GM19023 (cell line): ENCODE measurements around the gene NUF2.
A peak's percentile ranks its signal among the peaks of the same experiment; 100 is the strongest.
"Not testable (repeated sequence)": the region's sequence is repeated elsewhere in the genome, so short reads cannot be mapped to it uniquely, and the experiment has no call there.

Experiments used
- ATAC-seq: cut with Tn5 transposase; IDR thresholded peaks from one replicate; pipeline ENCODE4 v1.9.1; 2021; ENCODE audit warnings: mild to moderate bottlenecking, moderate library complexity; ENCODE audit not compliant: unreplicated experiment

NUF2 gene

DNA sequence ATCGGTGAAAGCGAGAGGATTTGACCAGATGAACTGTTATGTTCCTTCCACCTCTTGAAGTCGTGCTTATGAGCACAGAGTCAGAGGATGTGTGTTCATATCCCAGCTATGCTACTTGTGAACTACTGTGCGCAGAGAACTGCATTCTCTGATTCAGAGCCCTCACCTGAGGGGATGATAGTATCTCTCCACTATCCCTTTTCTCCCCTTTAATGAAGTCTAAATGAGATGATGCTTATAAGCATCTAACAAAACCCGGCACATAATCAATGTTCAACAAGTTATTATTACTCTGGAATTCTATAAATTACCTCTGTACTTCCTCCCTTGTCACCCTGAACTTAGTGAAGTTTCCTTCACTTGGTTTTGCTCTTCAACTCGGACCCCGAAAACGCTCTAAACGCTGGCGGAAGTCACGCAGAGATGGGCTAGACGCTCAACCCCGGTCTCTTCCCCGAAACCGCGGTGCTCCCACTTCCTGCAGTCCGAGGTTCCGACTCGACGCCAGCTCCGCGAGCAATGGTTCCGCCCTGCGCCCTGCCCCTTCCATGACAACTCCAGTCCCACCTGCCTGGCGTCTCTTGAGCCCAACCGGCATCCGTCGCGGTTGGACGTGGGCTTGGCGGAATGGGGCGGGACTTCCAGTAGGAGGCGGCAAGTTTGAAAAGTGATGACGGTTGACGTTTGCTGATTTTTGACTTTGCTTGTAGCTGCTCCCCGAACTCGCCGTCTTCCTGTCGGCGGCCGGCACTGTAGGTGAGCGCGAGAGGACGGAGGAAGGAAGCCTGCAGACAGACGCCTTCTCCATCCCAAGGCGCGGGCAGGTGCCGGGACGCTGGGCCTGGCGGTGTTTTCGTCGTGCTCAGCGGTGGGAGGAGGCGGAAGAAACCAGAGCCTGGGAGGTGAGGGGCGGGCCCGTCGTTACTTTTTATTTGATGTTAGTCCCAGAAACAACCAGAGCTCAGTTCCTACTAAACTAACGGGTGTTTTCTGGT lies at the start of gene NUF2:
Gene NUF2, plus strand, starts transcription at position 644 of the 995 bp plus-strand sequence. CDS start 4,098 bp downstream, outside the sequence.
- peak; percentile 99 for ATAC-seq

DNA sequence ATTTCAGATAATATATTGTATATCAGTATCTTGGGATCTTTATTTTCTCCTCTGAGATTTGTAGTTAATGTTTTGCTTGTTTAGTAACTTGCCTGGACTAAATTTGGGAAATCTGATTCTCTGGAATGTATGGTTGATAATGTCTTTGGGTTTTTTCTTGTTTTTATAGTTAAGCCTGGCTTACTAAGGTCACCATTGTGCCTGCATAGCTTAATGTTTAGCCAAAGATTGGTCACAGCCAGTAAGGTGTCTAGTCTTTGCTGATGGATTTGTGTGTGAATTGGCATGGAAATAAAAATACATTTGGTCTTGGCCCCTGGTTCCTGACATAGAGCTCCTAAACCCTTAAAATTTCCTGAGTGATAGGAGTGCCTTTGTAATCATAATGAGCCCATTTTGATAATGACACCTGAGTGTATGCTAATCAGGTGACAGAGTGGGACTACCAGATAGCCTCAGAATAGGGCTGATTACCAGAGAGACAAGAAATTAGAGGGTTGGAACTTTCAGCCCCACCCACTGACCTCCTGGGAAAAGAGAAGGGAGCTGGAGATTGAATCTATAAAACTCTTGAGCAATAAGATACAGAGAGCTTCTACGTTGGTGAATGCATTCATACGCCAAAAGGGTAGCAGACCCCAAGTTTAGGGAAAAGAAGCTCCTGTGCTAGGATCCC lies 47.9 kb upstream of the NUF2 start:
- no peak for ATAC-seq

DNA sequence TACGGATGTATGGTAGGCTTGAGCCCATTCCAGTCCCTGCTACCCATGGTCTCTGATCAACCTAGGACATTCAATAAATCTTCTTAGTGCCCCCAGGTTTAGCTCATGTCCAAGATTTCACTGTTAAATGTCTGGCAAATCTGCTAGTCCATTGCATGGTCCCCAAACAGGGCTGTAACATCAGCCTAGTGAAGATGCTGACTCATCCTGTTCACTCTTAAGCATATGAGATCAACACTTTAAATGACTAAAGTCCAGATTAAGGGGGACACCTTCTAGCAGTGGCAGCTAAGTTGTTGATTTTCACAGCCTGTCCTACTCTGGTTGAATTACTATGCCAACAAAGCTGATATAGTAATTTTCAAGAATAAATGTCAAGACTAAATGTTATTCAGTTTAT lies 46.5 kb upstream of the NUF2 start:
- no peak for ATAC-seq

DNA sequence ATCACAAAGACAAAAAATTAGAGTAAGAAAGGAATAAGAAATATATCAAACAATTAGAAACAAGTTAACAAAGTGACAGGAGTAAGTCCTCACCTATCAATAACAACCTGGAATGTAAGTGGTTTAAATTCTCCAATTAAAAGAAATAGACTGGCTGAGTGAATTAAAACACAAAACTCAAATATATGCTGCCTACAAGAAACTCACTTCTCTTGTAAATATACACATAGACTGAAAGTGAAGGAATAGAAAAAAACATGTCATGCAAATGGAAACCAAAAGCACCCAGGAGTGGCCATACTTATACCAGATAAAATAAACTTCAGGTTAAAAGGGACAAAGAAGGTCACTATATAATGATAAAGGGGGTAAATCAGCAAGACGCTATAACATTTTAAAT lies 43.2 kb upstream of the NUF2 start:
- no peak for ATAC-seq

DNA sequence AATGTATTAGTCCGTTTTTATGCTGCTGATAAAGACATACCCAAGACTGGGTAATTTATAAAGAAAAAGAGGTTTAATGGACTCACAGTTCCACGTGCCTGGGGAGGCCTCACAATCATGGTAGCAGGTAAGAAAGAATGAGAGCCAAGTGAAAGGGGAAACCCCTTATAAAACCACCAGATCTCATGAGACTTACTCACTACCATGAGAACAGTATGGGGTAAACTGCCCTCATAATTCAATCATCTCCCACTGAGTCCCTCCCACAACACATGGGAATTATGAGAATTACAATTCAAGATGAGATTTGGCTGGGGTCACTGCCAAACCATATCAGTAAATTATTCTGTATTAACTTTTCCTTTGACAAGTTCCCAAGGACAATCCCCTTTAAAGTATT lies 36.9 kb upstream of the NUF2 start:
- not testable (repeated sequence) for ATAC-seq

DNA sequence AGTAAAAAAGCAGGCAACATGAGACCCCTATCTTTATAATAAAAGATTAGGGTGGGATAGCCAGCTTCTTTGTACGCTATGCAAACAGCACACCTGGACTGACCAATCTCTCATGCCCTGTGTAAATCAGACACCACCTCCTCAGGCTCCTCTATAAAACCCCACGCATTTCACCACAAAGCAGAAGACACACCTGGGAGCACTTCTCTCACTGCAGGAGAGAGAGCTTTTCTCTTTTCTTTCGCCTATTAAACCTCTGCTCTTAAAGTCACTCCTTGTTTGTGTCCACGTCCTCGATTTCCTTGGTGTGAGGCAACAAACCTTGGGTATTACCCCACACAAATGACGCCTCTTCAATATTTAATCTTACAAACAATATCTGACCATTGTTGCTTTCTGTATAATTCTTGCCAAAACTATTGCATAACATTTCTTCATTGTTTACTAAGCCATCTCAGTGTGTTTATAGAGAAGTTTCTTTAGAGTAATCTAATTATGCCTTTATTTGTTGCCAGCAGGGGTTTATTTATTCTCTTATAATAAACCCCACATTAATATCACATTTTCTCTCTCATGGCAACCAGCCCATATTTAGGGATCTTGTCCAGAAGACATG lies 31.6 kb upstream of the NUF2 start:
- no peak for ATAC-seq

- ATAC-seq, result no peak
These were observed 30.3 kb upstream of the NUF2 start for GRCh38 chr1:163291461-163291860.

DNA sequence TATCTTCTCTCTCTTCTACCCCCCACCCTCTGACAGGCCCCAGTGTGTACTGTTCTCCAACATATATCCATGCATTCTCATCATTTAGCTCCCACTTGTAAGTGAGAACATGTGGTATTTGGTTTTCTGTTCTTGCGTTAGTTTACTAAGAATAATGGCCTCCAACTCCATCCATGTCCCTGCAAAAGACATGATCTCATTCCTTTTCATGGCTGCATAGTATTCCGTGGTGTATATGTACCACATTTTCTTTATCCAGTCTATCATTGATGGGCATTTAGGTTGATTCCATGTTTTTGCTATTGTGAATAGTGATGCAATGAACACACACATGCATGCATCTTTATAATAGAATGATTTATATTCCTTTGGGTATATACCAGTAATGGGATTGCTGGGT lies 29.6 kb upstream of the NUF2 start:
- not testable (repeated sequence) for ATAC-seq

DNA sequence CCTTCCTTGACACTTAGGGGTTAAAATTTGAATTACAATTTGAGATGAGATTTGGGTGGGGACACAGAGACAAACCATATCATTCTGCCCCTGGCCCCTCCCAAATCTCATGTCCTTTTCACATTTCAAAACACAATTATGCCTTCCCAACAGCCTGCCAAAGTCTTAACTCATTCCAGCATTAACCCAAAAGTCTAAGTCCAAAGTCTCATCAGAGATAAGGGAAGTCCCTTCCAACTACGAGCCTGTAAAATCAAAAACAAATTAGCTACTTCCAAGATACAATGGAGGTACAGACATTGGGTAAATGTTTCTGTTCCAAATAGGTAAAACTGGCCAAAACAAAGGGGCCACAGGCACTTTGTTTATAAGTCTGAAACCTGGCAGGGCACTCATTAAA lies 28.3 kb upstream of the NUF2 start:
- ATAC-seq, result not testable (repeated sequence)

- ATAC-seq, result no peak
These were observed 25.8 kb upstream of the NUF2 start for GRCh38 chr1:163295949-163296348.

DNA sequence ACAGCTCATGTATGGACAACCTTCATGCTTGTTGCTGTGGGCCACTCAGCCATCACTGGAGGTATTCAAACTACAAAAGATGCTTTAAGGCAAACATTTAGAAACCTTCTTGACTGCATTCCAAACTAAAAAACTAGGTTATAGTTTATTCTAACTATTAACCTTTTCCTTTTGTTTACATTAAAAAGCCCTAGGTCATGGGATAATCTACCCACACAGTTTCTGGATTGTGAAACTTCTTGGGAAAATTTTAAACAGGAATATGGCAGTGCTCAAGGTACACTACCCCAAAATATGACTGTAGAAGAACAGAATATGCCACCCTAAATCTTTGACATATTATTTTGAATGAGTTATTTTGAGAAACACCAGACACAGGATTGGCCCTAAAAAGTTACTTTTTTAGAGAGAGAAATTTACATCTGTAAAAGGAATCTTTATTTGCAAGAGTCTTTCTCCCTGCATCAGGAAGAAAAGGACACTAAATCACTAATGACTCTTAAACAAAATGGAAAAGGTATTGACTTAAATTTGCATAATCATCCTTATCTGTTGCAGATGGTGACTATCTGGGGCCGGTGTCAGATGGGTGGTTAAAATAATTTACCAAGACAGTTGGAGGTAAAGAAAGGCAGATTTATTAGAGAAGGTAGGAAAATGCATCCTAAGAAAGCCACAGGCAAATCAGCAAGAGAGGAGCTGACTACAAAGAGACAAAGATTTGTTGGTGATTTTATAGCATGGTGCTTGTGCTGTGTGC lies 25.1 kb upstream of the NUF2 start:
- ATAC-seq, result no peak

DNA sequence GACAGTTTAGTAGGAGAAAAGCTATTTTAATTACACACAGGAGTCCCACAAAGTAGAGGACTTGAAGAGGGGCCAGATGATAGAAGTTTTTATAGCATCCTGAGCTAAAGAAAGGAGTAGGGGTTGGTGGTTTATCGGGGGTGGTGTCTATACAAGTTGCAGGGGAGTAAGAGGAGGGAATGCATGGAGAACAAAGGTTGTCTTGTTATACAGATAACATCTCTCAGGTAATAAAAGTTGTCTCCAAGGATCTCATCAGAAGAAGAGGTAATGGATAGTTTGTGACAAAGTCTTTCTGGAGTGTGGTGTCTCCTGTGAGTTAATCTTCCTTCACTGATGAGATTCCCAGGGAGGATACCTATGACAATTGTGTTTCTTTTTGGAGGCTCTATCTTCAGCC lies 23.4 kb upstream of the NUF2 start:
- no peak for ATAC-seq

DNA sequence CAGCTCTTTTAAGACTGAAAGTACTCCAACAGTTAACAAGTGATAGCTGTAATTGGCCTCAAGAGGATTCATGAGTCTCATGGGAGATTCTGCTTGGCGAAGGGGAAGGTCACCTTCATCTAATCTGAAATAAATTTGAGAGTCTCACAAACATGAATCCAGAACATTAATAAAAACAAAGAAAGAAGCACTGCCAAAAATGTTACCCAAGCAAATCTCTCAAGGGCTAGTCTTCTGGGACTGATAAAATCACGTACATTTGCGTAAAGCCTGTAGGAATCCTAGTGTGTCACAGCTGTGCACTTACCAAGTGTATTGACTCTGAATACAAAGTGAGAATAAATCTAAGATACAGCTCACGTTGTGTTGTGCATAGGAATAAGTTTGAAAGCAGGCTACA lies 21.2 kb upstream of the NUF2 start:
- ATAC-seq, result no peak

DNA sequence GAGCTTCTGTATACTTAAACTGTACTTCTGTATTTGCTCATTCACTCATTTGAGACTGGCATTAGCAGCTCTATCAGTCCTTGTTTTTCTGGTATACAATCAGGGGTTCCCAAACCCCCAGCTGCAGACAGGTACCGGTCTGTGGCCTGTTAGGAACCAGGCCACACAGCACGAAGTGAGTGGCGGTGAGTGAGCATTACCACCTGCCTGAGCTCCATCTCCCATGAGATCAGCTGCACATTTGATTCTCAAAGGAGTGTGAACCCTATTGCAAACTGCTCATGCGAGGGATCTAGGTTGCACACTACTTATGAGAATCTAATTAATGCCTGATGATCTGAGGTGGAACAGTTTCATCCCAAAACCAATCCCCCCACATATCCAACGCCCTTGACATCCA lies 18.2 kb upstream of the NUF2 start:
- ATAC-seq, result no peak

GRCh38 chr1:163305441-163305840 lies 16.3 kb upstream of the NUF2 start:
- ATAC-seq, result no peak

- ATAC-seq, result no peak
These were observed 14.1 kb upstream of the NUF2 start for GRCh38 chr1:163307479-163308171.

- no peak for ATAC-seq
These were observed 12.9 kb upstream of the NUF2 start for GRCh38 chr1:163308811-163309210.

- ATAC-seq, result no peak
These were observed 5.9 kb upstream of the NUF2 start for GRCh38 chr1:163315773-163316374.

GRCh38 chr1:163320891-163321290 lies 863 bp upstream of the NUF2 start:
- no peak for ATAC-seq

GRCh38 chr1:163323339-163323738 lies 1.6 kb downstream of the NUF2 start:
- ATAC-seq, result not testable (repeated sequence)
